GM12892 (cell line): ENCODE measurements around the gene CARNS1.

ENCODE experiments used
- POLR2A ChIP-seq: IDR thresholded peaks from 2 replicates; pipeline ENCODE4 v1.6.1; 2011; ENCODE audit warnings: low read depth, low read length, control low read depth
- POLR2AphosphoS5 ChIP-seq: IDR thresholded peaks from 2 replicates; pipeline ENCODE4 v1.6.1; 2011; ENCODE audit warnings: low read depth, low read length, control low read depth

DNA sequence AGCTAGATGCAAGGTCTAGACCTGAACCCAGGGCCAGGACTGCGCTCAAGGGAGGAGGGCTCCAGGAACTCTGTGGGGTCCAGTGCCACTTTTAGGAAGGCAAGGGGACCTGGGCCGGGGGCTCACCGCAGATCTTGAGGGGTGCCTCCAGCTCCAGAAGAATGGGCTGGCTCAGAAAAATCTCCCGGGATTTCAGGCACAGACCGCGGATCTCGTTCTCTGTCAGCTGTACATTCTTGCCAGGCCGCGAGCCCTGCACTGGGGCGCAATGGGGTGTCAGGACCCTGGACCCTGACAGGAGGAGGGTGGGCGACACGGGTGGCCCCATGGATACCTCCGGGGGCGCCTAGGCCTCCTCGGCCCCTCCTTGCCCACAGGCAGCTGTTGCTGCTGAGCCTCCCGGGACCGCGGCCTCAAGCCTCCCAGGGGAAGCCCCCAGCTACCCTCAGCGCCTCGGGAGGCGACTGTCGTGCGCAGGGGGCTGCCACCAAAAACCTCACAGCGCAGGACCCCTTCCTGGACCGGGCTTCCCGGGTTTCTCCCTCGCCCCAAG, 14.5 kb upstream of the CARNS1 start:
- no peak for TF ChIP-seq POLR2A
- no peak for TF ChIP-seq POLR2AphosphoS5
